Smooth muscle cell of the pulmonary artery (primary cell): ENCODE results near the gene NFIB. TPM values are rescaled to one million over a fixed set of nuclear protein-coding genes. Genes with fewer than 3 reads are reported as not detected.

Experiments used
- total RNA-seq: library from RNA; depleted of rRNA; stranded (reverse); fragments of >200 nt; gene quantifications from 2 replicates; pipeline ENCODE4 v1.2.3, GENCODE V29; 2014

Gene NFIB
- 39.1 and 79.4 TPM in 2 replicates for total RNA-seq

GRCh38 chr9:14313951-14314423 is at the start of gene NFIB:
TSS of gene NFIB (minus strand) at chr9:14314141. CDS start at chr9:14313511, 630 bp downstream.

